CD4-positive, alpha-beta T cell treated with Interleukin-15 for 4 hours (primary cell): ENCODE measurements around the gene ORC6.

Source experiments
- DNase-seq: peaks from one replicate; pipeline ENCODE4 v3.0.0-alpha.2; 2020; ENCODE audit warnings: low spot score

The ORC6 gene

GRCh38 chr16:46701615-46702014 lies 12.2 kb downstream of the ORC6 start:
- no peak for DNase-seq

- no peak for DNase-seq
Observed at GRCh38 chr16:46702030-46702429, 12.6 kb downstream of the ORC6 start.

- no peak for DNase-seq
Observed at GRCh38 chr16:46706642-46707041, 17.2 kb downstream of the ORC6 start.

- DNase-seq, result no peak
Observed at GRCh38 chr16:46709469-46710005, 20.1 kb downstream of the ORC6 start.

- DNase-seq, result no peak
Observed at GRCh38 chr16:46711106-46712058, 21.9 kb downstream of the ORC6 start.

- no peak for DNase-seq
Observed at GRCh38 chr16:46712911-46713310, 23.5 kb downstream of the ORC6 start.

GRCh38 chr16:46713634-46714033 lies 24.2 kb downstream of the ORC6 start:
- no peak for DNase-seq

- DNase-seq, result no peak
Observed at GRCh38 chr16:46714797-46715591, 25.5 kb downstream of the ORC6 start.

- no peak for DNase-seq
Observed at GRCh38 chr16:46715769-46716305, 26.4 kb downstream of the ORC6 start.

- no peak for DNase-seq
Observed at GRCh38 chr16:46717692-46718091, 28.2 kb downstream of the ORC6 start.

GRCh38 chr16:46718214-46718613 lies 28.8 kb downstream of the ORC6 start:
- no peak for DNase-seq

GRCh38 chr16:46719528-46719927 lies 30.1 kb downstream of the ORC6 start:
- DNase-seq, result no peak

GRCh38 chr16:46720619-46721018 lies 31.2 kb downstream of the ORC6 start:
- DNase-seq, result no peak

GRCh38 chr16:46721885-46722284 lies 32.4 kb downstream of the ORC6 start:
- no peak for DNase-seq

GRCh38 chr16:46727184-46727583 lies 37.7 kb downstream of the ORC6 start:
- no peak for DNase-seq

- no peak for DNase-seq
Observed at GRCh38 chr16:46727630-46728029, 38.2 kb downstream of the ORC6 start.

- no peak for DNase-seq
Observed at GRCh38 chr16:46728806-46729205, 39.3 kb downstream of the ORC6 start.

- DNase-seq, result no peak
Observed at GRCh38 chr16:46729326-46729995, 40.0 kb downstream of the ORC6 start.

- DNase-seq, result no peak
Observed at GRCh38 chr16:46730126-46730525, 40.7 kb downstream of the ORC6 start.

GRCh38 chr16:46730801-46731690 lies 41.6 kb downstream of the ORC6 start:
- DNase-seq, result no peak
